C4-2B (cell line): ENCODE data around the gene CYFIP1.

Experiments
- CTCF ChIP-seq: fragments of 450-650 bp; conservative IDR thresholded peaks from 2 replicates; pipeline ENCODE4 v1.5.1; 2017; ENCODE audit warnings: mild to moderate bottlenecking
- ZFX ChIP-seq: fragments of 450-650 bp; IDR thresholded peaks from 2 replicates; pipeline ENCODE4 v1.6.1; 2017

GRCh38 chr15:22874256-22874655, 105.9 kb downstream of the CYFIP1 start:
- TF ChIP-seq CTCF (no peak), ZFX (no peak)
